PC-3 (cell line): Measurements from ENCODE around the gene FZD8. TPM values are rescaled to one million over a fixed set of nuclear protein-coding genes. Genes with fewer than 3 reads are reported as not detected.

Source experiments
- ATAC-seq: fragments of 200-7000 bp; cut with Tn5 transposase; 2 replicates; pipeline ENCODE4 v1.9.1; 2020; ENCODE audit warnings: mild to moderate bottlenecking, moderate library complexity
- BruUV-seq: library from RNA; stranded (reverse); fragments of 400-500 nt; replicated peaks from 2 replicates; lab custom pipeline; 2021; lab: Mats Ljungman, UMichigan
- CTCF ChIA-PET: fragments of 300-600 bp; sonication (Branson Sonifier 250); formaldehyde crosslinking; loops from one replicate; lab custom pipeline; 2022; ENCODE audit warnings: antibody characterized with exemption; lab: Charles Lee
- POLR2A ChIA-PET: fragments of 300-600 bp; sonication (Branson Sonifier 250); formaldehyde crosslinking; loops from one replicate; lab custom pipeline; 2022; ENCODE audit warnings: antibody characterized with exemption; ENCODE audit not compliant: unreplicated experiment; lab: Charles Lee
- DNase-seq: peaks from one replicate; pipeline ENCODE4 v3.0.0-alpha.2; 2015
- H2AFZ ChIP-seq: fragments of 300-600 bp; sonication (generic); 2 replicates; pipeline ENCODE4 v1.6.0; 2016; ENCODE audit warnings: antibody characterized with exemption, low read length
- H3F3A ChIP-seq: fragments of 300-600 bp; sonication (generic); one replicate; pipeline ENCODE4 v1.6.0; 2017; ENCODE audit warnings: antibody characterized with exemption, low read length, control low read depth, mild to moderate bottlenecking; ENCODE audit not compliant: unreplicated experiment
- H3K27ac ChIP-seq: fragments of 300-600 bp; sonication (generic); 2 replicates; pipeline ENCODE4 v1.5.1; 2016; ENCODE audit warnings: mild to moderate bottlenecking, low read length
- H3K27me3 ChIP-seq: fragments of 300-600 bp; sonication (generic); 2 replicates; pipeline ENCODE4 v1.6.1; 2016; ENCODE audit warnings: low read length, mixed read lengths
- H3K36me3 ChIP-seq: fragments of 300-600 bp; sonication (generic); 2 replicates; pipeline ENCODE4 v1.6.1; 2016; ENCODE audit warnings: low read depth, mixed run types, low read length, mixed read lengths
- H3K4me1 ChIP-seq: fragments of 300-600 bp; sonication (generic); 2 replicates; pipeline ENCODE4 v1.5.1; 2016; ENCODE audit warnings: low read length; ENCODE audit not compliant: insufficient read depth
- H3K4me2 ChIP-seq: fragments of 300-600 bp; sonication (generic); 2 replicates; pipeline ENCODE4 v1.6.0; 2016; ENCODE audit warnings: low read length
- H3K4me3 ChIP-seq: fragments of 300-600 bp; sonication (generic); 2 replicates; pipeline ENCODE4 v1.5.1; 2016; ENCODE audit warnings: mild to moderate bottlenecking, low read length, mixed read lengths
- H3K79me2 ChIP-seq: fragments of 300-600 bp; sonication (generic); 2 replicates; pipeline ENCODE4 v1.6.1; 2017; ENCODE audit warnings: low read length, mixed read lengths
- H3K9ac ChIP-seq: fragments of 300-600 bp; sonication (generic); 2 replicates; pipeline ENCODE4 v1.6.0; 2016; ENCODE audit warnings: mild to moderate bottlenecking, low read length
- H3K9me2 ChIP-seq: fragments of 300-600 bp; sonication (generic); replicated peaks from 2 replicates; pipeline ENCODE4 v1.6.1; 2016; ENCODE audit warnings: mixed run types, low read length, mixed read lengths
- H3K9me3 ChIP-seq: fragments of 300-600 bp; sonication (generic); 2 replicates; pipeline ENCODE4 v1.6.1; 2016; ENCODE audit warnings: low read length, mixed read lengths
- H4K20me1 ChIP-seq: fragments of 300-600 bp; sonication (generic); 2 replicates; pipeline ENCODE4 v1.6.1; 2016; ENCODE audit warnings: low read length, mixed read lengths
- CTCF ChIP-seq: fragments of 300-600 bp; sonication (generic); conservative IDR thresholded peaks from 2 replicates; pipeline ENCODE4 v1.5.1; 2017; ENCODE audit warnings: antibody characterized with exemption, low read depth, mild to moderate bottlenecking, low read length
- EZH2 ChIP-seq: fragments of 300-600 bp; sonication (generic); IDR thresholded peaks from one replicate; pipeline ENCODE4 v1.6.1; 2017; ENCODE audit warnings: antibody characterized with exemption, mild to moderate bottlenecking, low read length; ENCODE audit not compliant: unreplicated experiment
- EZH2phosphoT487 ChIP-seq: fragments of 300-600 bp; sonication (generic); IDR thresholded peaks from 2 replicates; pipeline ENCODE4 v1.6.1; 2018; ENCODE audit warnings: mild to moderate bottlenecking, antibody characterized with exemption, low read length, borderline replicate concordance
- intact Hi-C: fragments of 100-400 bp; cut with micrococcal nuclease; formaldehyde crosslinking; loops from 2 replicates; pipeline ENCODE4 v1.9.0; 2023
- total RNA-seq: library from RNA; depleted of rRNA; stranded (reverse); fragments of >200 nt; gene quantifications from 2 replicates; pipeline ENCODE4 v1.2.3, GENCODE V29; 2014

Gene FZD8
- total RNA-seq, 1 experiment from 2014 or later = 275 TPM

GRCh38 chr10:35652824-35653223, 10.7 kb upstream of the FZD8 start:
- ATAC-seq = no peak
- POLR2A ChIA-PET = no interaction called here
- DNase-seq = no peak
- H3K4me3 ChIP-seq = no peak overlapping the region
- H3F3A ChIP-seq = no peaks in the 10 kb centered on the region
- H2AFZ ChIP-seq = no peak overlapping the region
- no peaks in the 10 kb centered on the region for H3K36me3 ChIP-seq
- no peaks in the 10 kb centered on the region for H3K9me2 ChIP-seq
- peaks cover 6% of the 10 kb centered on the region for H3K4me1 ChIP-seq
- H3K79me2 ChIP-seq = no peaks in the 10 kb centered on the region
- no peak overlapping the region for H3K27ac ChIP-seq
- CTCF ChIA-PET = no interaction called here
- H3K9me3 ChIP-seq = no peaks in the 10 kb centered on the region
- H3K4me2 ChIP-seq = no peak overlapping the region
- H3K27me3 ChIP-seq = no peaks in the 10 kb centered on the region
- no peaks in the 10 kb centered on the region for H4K20me1 ChIP-seq
- TF ChIP-seq EZH2phosphoT487 (no peak), EZH2 (no peak), CTCF (no peak)
- intact Hi-C loops = no loop called here
- no peak overlapping the region for H3K9ac ChIP-seq
- no TSS peak for BruUV-seq

- ATAC-seq = no peak
- Histone ChIP-seq H3K27ac (no peak overlapping the region), H3F3A (no peaks in the 10 kb centered on the region), H3K4me1 (no peaks in the 10 kb centered on the region), H3K9me2 (no peaks in the 10 kb centered on the region), H3K4me2 (no peak overlapping the region), H3K9ac (no peak overlapping the region), H3K79me2 (no peaks in the 10 kb centered on the region), H3K36me3 (no peaks in the 10 kb centered on the region), H3K9me3 (no peaks in the 10 kb centered on the region), H3K4me3 (no peak overlapping the region), H3K27me3 (no peaks in the 10 kb centered on the region), H2AFZ (no peak overlapping the region), H4K20me1 (no peaks in the 10 kb centered on the region)
- TF ChIP-seq EZH2 (no peak), CTCF (no peak), EZH2phosphoT487 (no peak)
- DNase-seq = no peak
- intact Hi-C loops = no loop called here
- POLR2A ChIA-PET = no interaction called here
- no TSS peak for BruUV-seq
- CTCF ChIA-PET = no interaction called here
Measured at GRCh38 chr10:35650894-35651293, 8.8 kb upstream of the FZD8 start.

- no peaks in the 10 kb centered on the region for H3K9me3 ChIP-seq
- H3K4me3 ChIP-seq = peak overlapping the region; percentile 80
- peak overlapping the region; percentile 86 for H2AFZ ChIP-seq
- H3K36me3 ChIP-seq = peaks cover 5% of the 10 kb centered on the region
- no TSS peak for BruUV-seq
- ChIA-PET CTCF (interaction anchor here (0.6 kb wide), 1 partner anchor 528 kb away, joined by 7 read pairs; no protein-coding TSS in a partner anchor), POLR2A (interaction anchor here (0.6 to 0.8 kb wide), 2 partner anchors 138 to 1080 kb away, joined by 3 to 36 read pairs; no protein-coding TSS in a partner anchor)
- DNase-seq = no peak
- H3K27ac ChIP-seq = 0 out of 2 replicates have a peak overlapping the region, but pooled peaks have one; percentile 2
- H3K27me3 ChIP-seq = no peaks in the 10 kb centered on the region
- peak overlapping the region; percentile 94 for H3K4me2 ChIP-seq
- peaks cover 9% of the 10 kb centered on the region for H4K20me1 ChIP-seq
- H3K9me2 ChIP-seq = no peaks in the 10 kb centered on the region
- peaks cover 34% of the 10 kb centered on the region for H3K79me2 ChIP-seq
- no peak for ATAC-seq
- intact Hi-C loops = no loop called here
- peaks cover 7% of the 10 kb centered on the region for H3F3A ChIP-seq
- TF ChIP-seq EZH2 (no peak), CTCF (no peak), EZH2phosphoT487 (no peak)
- H3K4me1 ChIP-seq = peaks cover 14% of the 10 kb centered on the region
- H3K9ac ChIP-seq = peak overlapping the region; percentile 86
Measured at GRCh38 chr10:35644050-35644950, 2.2 kb upstream of the FZD8 start.
